ENCODE results near the gene NTN1. TPM values are rescaled to one million over a fixed set of nuclear protein-coding genes. Genes with fewer than 3 reads are reported as not detected.

The NTN1 gene
- total RNA-seq, 1 experiment from 2014 or later: 17.7 TPM

GRCh38 chr17:9208381-9209105 lies 187.2 kb downstream of the NTN1 start:
- TF ChIP-seq EZH2 (IDR thresholded peaks at IDR 0.05; ENCODE audit: low read depth) (no peak), CTCF (conservative IDR thresholded peaks at IDR 0.05) (no peak)
- Histone ChIP-seq H3K79me2 (ENCODE audit: low read depth) (no peaks in the 10 kb centered on the region), H4K20me1 (ENCODE audit: insufficient read depth) (no peaks in the 10 kb centered on the region), H3F3A (ENCODE audit: insufficient read depth, low read depth) (no peaks in the 10 kb centered on the region), H3K4me3 (no peak overlapping the region), H3K9me3 (ENCODE audit: insufficient read depth, low read depth) (no peaks in the 10 kb centered on the region), H3K4me1 (replicated peaks; ENCODE audit: insufficient read depth) (no peaks in the 10 kb centered on the region), H3K36me3 (ENCODE audit: low read depth) (no peaks in the 10 kb centered on the region), H3K9me2 (ENCODE audit: insufficient read depth) (no peaks in the 10 kb centered on the region), H2AFZ (no peak overlapping the region), H3K4me2 (no peak overlapping the region), H3K27me3 (ENCODE audit: insufficient read depth, low read depth) (no peaks in the 10 kb centered on the region), H3K27ac (no peak overlapping the region)
- CTCF ChIA-PET: no interaction called here
- no TSS peak for BruUV-seq (replicated peaks)
- DNase-seq: no peak
- POLR2A ChIA-PET (ENCODE audit: unreplicated experiment): no interaction called here
- intact Hi-C loops (cut with micrococcal nuclease; ENCODE audit: unreplicated experiment): no loop called here

DNA sequence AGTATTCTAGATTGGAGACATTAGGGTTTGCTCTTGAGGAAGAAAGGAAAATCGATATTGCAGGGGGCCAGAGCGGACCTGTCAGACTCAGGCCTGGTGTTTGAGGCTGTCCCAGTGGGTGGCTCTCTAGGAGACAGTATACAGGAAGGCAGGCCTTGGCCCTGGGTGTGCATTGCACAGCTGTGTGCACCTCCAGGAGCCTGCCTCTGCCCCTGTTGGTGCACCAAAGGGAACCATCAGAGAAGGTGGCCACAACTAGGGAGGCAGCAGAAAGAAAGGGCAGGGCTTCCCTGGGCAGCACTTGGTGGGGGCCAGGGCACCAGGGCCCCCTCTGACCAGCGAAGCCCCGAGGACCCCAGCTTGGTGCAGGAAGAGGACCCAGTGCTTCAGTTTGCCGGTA lies 188.0 kb downstream of the NTN1 start:
- H3K9me3 ChIP-seq (ENCODE audit: insufficient read depth, low read depth): no peaks in the 10 kb centered on the region
- H3K27ac ChIP-seq: no peak overlapping the region
- H3K27me3 ChIP-seq (ENCODE audit: insufficient read depth, low read depth): no peaks in the 10 kb centered on the region
- intact Hi-C loops (cut with micrococcal nuclease; ENCODE audit: unreplicated experiment): no loop called here
- no peak overlapping the region for H3K4me2 ChIP-seq
- H3K79me2 ChIP-seq (ENCODE audit: low read depth): no peaks in the 10 kb centered on the region
- no peak for DNase-seq
- H3F3A ChIP-seq (ENCODE audit: insufficient read depth, low read depth): no peaks in the 10 kb centered on the region
- ChIA-PET CTCF (no interaction called here), POLR2A (ENCODE audit: unreplicated experiment) (no interaction called here)
- H3K4me3 ChIP-seq: no peak overlapping the region
- H4K20me1 ChIP-seq (ENCODE audit: insufficient read depth): no peaks in the 10 kb centered on the region
- H3K4me1 ChIP-seq (replicated peaks; ENCODE audit: insufficient read depth): no peaks in the 10 kb centered on the region
- H3K9me2 ChIP-seq (ENCODE audit: insufficient read depth): no peaks in the 10 kb centered on the region
- no peak overlapping the region for H2AFZ ChIP-seq
- TF ChIP-seq EZH2 (IDR thresholded peaks at IDR 0.05; ENCODE audit: low read depth) (no peak), CTCF (conservative IDR thresholded peaks at IDR 0.05) (no peak)
- H3K36me3 ChIP-seq (ENCODE audit: low read depth): no peaks in the 10 kb centered on the region
- no TSS peak for BruUV-seq (replicated peaks)

DNA sequence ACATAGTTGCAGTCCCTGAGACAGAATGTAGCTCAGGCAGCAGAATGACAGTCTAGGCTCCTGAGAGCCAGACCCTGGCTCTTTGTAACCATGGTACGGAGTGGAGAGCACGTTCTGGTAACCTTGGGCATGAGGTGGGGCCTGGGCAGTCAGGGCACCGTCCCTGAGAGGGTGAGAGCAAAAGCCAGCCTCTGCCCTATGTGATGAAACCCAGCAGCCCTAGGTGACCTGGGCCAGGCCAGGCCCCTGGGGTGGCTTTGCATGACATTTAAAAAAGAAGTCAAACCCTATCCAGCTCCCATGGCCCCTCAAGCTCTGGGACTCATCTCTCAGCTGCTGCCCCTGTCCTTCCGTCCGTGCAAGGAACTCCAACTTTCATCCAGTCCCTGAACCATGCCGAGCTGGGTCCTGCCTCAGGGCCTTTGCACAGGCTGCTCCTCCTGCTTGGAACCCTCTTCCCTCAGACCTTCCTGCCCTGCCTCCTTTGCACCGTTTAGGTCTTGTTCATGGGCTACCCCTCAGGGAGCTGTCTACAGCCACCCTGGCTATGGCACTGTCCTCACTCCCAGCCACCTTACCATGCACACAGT lies 188.6 kb downstream of the NTN1 start:
- ChIA-PET CTCF (no interaction called here), POLR2A (ENCODE audit: unreplicated experiment) (no interaction called here)
- Histone ChIP-seq H3K27me3 (ENCODE audit: insufficient read depth, low read depth) (no peaks in the 10 kb centered on the region), H3K4me1 (replicated peaks; ENCODE audit: insufficient read depth) (no peaks in the 10 kb centered on the region), H2AFZ (no peak overlapping the region), H3F3A (ENCODE audit: insufficient read depth, low read depth) (no peaks in the 10 kb centered on the region), H3K27ac (no peak overlapping the region), H3K79me2 (ENCODE audit: low read depth) (no peaks in the 10 kb centered on the region), H3K4me2 (no peak overlapping the region), H3K9me2 (ENCODE audit: insufficient read depth) (no peaks in the 10 kb centered on the region), H3K9me3 (ENCODE audit: insufficient read depth, low read depth) (no peaks in the 10 kb centered on the region), H3K4me3 (no peak overlapping the region), H4K20me1 (ENCODE audit: insufficient read depth) (no peaks in the 10 kb centered on the region), H3K36me3 (ENCODE audit: low read depth) (no peaks in the 10 kb centered on the region)
- no TSS peak for BruUV-seq (replicated peaks)
- intact Hi-C loops (cut with micrococcal nuclease; ENCODE audit: unreplicated experiment): no loop called here
- no peak for TF ChIP-seq EZH2 (IDR thresholded peaks at IDR 0.05; ENCODE audit: low read depth)
- no peak for TF ChIP-seq CTCF (conservative IDR thresholded peaks at IDR 0.05)
- no peak for DNase-seq

Data from PC-9 (cell line).